ENCODE results near the gene COL8A2.

COL8A2 gene

DNA sequence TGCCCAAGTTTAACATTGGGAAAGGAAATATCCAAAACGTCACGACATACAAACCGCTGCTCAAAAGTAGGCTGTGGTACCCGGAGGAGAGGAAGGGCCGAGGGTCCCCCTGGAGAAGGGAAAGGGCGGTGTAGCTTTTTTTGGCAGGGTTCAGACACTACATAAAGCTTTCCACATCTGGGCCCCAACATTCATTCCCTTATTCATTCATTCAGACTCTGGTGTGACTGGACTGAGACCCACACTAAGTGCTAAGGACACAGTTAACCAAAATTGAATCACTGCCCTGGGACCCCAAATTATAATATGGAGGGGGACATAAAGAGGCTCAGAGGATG is 10.3 kb upstream of the COL8A2 start:
- DNase-seq: no peak

GRCh38 chr1:36134505-36135329 is 9.7 kb upstream of the COL8A2 start:
- DNase-seq: no peak

GRCh38 chr1:36134031-36134430 is 9.0 kb upstream of the COL8A2 start:
- DNase-seq: no peak

DNA sequence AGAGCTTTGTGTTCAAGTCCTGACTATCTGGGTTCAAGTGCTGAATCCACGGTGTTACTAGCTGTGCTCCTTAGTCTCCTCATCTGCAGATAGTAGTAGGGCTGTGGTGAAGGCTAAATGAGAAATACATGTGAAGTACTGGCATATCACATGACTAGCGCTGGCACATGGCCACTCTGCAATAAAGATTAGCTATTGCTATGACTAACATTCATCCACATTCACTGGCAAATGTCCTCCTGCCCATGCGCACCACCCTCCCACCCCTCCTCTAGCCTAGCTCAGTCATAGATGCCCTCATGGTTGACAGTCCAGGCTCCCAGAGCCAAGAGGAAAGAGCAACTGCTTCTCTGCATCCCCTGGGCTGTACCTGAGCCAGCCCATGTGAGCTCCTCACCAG is 8.5 kb upstream of the COL8A2 start:
- no peak for DNase-seq

DNA sequence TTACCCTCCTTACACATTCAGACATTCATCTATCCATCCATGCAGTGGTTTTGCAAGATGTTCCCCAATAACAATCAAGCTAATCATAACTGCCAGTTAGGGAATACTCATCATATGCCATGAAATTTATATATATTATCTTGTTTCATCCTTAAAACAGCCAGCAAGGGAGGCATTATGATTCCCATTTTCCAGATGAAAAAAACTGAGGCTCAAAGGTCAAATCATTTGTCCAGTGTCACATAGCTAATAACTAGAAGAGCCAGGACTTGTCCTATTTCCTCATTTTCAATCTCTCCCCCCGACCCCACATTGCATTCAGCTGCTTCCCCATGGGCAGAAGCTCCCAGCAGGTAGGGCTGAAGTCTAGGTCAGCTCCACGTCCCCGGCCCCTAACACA is 7.0 kb upstream of the COL8A2 start:
- DNase-seq: no peak

- DNase-seq: no peak
These were observed 3.8 kb upstream of the COL8A2 start for GRCh38 chr1:36128905-36129206.

- DNase-seq: no peak
These were observed 3.3 kb upstream of the COL8A2 start for GRCh38 chr1:36128126-36128904.

GRCh38 chr1:36126797-36127500 is 1.9 kb upstream of the COL8A2 start:
- no peak for DNase-seq

DNA sequence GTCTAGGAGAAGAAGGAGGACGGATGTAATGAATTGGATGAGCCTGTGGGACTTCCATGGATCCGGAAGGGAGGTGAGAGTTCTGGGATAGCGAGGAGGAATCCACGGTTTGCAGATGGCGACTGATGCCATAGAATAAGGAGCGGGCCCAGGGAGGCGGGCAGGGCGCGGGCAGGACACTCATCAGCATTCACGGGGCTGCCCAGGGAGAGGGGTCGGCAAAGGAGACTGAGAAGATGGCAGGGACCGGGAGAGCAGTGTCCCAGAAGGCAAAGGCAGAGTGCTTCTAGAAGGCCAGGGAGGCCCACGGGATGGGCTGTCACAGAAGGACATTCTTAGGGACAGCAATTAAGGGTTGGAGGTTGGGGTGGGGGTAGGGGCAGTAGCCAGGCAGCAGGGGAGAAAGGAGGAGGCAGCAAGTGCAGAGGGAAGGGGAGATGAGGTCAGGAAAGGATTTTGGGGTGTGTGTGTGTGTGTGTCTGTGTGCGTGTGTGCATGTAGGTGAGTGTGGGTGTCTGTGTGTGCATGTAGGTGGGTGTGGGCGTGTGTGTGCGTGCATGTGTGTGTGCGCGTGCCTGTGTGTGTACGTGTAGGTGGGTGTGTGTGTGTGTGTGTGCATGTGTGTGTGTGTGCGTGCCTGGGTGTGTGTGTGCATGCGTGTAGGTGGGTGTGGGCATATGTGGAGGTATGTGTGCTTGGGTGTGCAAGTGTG is 1.1 kb upstream of the COL8A2 start:
- DNase-seq: no peak

GRCh38 chr1:36124404-36125128 is 456 bp downstream of the COL8A2 start:
- DNase-seq: no peak

DNA sequence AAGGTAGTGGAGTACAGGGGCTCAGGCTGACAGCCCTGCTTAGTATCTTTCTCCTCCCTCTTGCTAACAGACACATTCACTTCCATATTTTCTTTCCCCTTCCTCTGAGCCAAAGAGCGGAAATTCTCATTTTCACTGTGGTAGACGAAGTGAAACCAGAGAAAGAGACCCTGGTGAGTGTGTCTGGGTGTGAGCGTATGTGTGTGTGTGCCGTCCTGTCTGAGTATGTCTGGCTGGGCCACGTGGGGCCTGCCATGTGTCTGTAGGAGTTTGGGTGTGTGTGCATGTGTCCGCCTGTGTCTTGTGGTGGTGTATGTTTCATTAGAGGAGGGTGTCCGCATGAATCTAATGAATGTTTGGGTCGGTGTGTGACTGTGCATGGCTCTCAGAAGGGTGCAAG is 1.7 kb downstream of the COL8A2 start:
- no peak for DNase-seq

GRCh38 chr1:36122062-36123030 is 2.7 kb downstream of the COL8A2 start:
- no peak for DNase-seq

GRCh38 chr1:36119456-36119855 is 5.6 kb downstream of the COL8A2 start:
- no peak for DNase-seq

- no peak for DNase-seq
These were observed 6.4 kb downstream of the COL8A2 start for GRCh38 chr1:36118447-36119204.

GRCh38 chr1:36116901-36117300 is 8.1 kb downstream of the COL8A2 start:
- no peak for DNase-seq

DNA sequence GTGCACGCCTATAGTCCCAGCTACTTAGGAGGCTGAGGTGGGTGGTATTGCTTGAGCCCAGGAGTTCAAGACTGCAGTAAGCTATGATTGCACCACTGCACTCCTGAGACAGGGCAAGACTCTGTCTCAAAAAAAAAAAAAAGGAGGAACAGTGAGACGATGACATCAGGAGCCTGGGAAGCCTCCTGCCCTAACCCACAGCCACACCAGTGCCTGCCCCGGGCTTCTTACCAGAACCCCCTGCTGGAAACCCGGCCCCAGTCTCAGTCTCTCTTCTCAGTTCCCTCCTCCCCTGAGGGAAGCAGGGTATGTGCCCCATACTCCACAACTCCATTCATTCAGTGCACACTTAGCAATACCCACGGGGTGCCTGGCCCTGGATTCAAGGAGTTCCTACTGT is 9.1 kb downstream of the COL8A2 start:
- no peak for DNase-seq

DNA sequence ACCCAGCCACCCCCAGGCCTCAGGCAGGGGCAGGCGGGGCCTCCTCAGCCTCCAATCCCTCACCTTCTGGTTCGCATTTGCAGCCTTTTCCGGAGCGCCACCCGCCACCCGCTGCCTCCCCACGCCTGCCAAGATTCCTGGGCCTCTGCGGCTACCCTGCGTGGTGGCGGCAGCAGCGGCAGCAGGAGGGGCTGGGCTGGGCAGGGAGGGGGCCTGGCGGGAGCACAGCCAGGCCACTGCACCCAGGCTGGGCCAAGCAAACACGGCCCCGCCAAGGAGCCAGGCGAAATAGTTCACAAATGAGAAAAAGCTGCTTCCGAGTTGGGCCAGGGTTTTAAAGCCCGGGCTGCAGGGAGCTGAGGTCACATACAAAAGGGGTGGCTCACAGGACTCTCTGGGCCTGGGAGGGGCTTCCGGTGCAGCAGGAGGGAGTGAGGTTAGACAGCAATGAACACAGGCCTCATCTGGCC is 9.8 kb downstream of the COL8A2 start:
- no peak for DNase-seq

DNA sequence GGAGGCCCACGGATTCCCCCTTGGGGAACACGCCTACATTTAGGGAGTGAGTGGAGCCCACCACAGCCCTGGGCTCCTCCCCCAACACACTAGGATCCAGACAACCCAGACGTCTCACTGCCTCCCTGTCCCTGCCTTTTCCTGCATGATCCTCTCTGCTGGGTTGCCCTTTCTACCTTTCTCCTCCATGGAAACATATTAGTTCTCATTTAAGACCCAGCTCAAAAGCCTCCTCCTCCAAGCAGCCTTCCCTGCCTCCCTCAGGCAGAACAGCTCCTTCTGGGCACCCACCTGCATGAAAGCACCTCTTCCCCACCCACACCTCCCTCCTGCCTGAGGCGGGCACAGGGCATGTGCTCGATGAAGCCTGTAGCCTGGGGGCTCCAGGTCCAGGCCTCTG is 10.7 kb downstream of the COL8A2 start:
- DNase-seq: no peak

DNA sequence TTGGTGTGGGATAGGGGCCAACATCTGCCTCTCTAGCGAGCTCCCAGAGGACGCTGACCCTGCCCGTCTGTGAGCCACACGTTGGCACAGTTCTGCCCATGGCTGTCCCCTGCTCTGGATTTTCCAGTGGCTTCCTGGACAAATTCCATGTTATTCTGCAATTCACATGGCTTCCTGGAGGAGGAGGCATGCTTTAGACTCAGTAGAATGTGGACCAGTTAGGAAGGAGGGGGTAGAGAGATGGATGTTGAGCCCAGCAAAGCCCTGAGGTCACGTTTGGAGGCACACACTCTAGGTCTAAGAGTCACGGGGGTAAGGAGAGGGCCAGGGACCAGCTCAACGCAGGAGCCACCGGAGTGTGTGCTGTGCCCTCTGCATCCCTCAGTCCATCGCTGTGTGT is 12.2 kb downstream of the COL8A2 start:
- no peak for DNase-seq

DNA sequence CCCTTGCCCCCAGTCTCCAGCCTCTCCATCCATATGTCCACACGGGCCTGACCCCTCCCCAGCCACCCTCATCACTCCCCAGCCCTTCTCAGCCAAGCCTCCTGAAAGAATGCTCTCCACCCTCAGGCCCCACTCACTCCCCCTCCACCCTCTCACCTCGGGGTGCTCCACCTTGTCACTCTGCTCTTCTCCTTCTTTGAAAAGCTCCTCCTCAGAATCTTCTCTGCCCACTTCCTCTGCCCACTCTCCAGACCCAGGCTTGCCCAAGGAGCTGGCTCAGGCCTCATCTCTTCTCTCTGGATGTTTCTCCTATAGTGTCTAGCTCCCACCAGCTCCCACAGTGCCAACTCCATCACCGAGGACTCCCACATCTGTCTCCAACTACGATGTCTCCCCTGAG is 13.9 kb downstream of the COL8A2 start:
- no peak for DNase-seq
